WTC11 (cell line): ENCODE measurements around the gene KANK4. TPM values are rescaled to one million over a fixed set of nuclear protein-coding genes. Genes with fewer than 3 reads are reported as not detected.

ENCODE experiments used
- ATAC-seq: fragments of 200-7000 bp; cut with Tn5 transposase; 2 replicates; pipeline ENCODE4 v1.10.0; 2021; ENCODE audit warnings: mild to moderate bottlenecking, moderate library complexity
- CTCF ChIA-PET: fragments of 300-600 bp; sonication (Branson Sonifier 250); formaldehyde crosslinking; loops from one replicate; lab custom pipeline; 2021; ENCODE audit warnings: antibody characterized with exemption; lab: Charles Lee
- POLR2A ChIA-PET: fragments of 350-600 bp; sonication (Branson Sonifier 250); formaldehyde crosslinking; loops from one replicate; lab custom pipeline; 2021; ENCODE audit warnings: antibody characterized with exemption; lab: Charles Lee
- DNase-seq: peaks from one replicate; pipeline ENCODE4 v3.0.0; 2021; ENCODE audit warnings: low spot score
- H3K27ac Mint-ChIP-seq: 2 replicates; pipeline ENCODE4 v1.8.0; 2021; ENCODE audit warnings: mixed read lengths
- H3K27me3 Mint-ChIP-seq: 2 replicates; pipeline ENCODE4 v1.8.0; 2021; ENCODE audit warnings: low read depth, mild to moderate bottlenecking, moderate library complexity, mixed read lengths
- H3K36me3 Mint-ChIP-seq: 2 replicates; pipeline ENCODE4 v1.8.0; 2021; ENCODE audit warnings: mixed read lengths
- H3K4me1 Mint-ChIP-seq: 2 replicates; pipeline ENCODE4 v1.8.0; 2022; ENCODE audit warnings: mixed read lengths
- H3K4me3 Mint-ChIP-seq: 2 replicates; pipeline ENCODE4 v1.8.0; 2021; ENCODE audit warnings: mild to moderate bottlenecking, moderate library complexity, mixed read lengths
- H3K9me3 Mint-ChIP-seq: 2 replicates; pipeline ENCODE4 v1.8.0; 2021; ENCODE audit warnings: mixed read lengths
- ARID4B ChIP-seq: sonication (generic); formaldehyde crosslinking; IDR thresholded peaks from 2 replicates; pipeline ENCODE4 v1.8.0; 2023; ENCODE audit warnings: missing genetic modification reagents, mild to moderate bottlenecking, borderline replicate concordance
- ATF6 ChIP-seq: sonication (generic); formaldehyde crosslinking; IDR thresholded peaks from 2 replicates; pipeline ENCODE4 v1.8.1; 2023; ENCODE audit warnings: mild to moderate bottlenecking, missing genetic modification reagents
- CBFB ChIP-seq: sonication (generic); formaldehyde crosslinking; IDR thresholded peaks from 2 replicates; pipeline ENCODE4 v1.8.1; 2022; ENCODE audit warnings: mild to moderate bottlenecking, low read depth, missing genetic modification reagents
- CREB1 ChIP-seq: sonication (generic); formaldehyde crosslinking; IDR thresholded peaks from 2 replicates; pipeline ENCODE4 v1.8.0; 2023; ENCODE audit warnings: mild to moderate bottlenecking, missing genetic modification reagents
- CREM ChIP-seq: sonication (generic); formaldehyde crosslinking; IDR thresholded peaks from 2 replicates; pipeline ENCODE4 v1.8.1; 2022; ENCODE audit warnings: mild to moderate bottlenecking, missing genetic modification reagents, moderate library complexity
- ESRRA ChIP-seq: sonication (generic); formaldehyde crosslinking; IDR thresholded peaks from 2 replicates; pipeline ENCODE4 v1.8.1; 2022; ENCODE audit warnings: mild to moderate bottlenecking, missing genetic modification reagents, borderline replicate concordance
- GABPB1 ChIP-seq: sonication (generic); formaldehyde crosslinking; IDR thresholded peaks from 2 replicates; pipeline ENCODE4 v1.8.1; 2023; ENCODE audit warnings: mild to moderate bottlenecking, missing genetic modification reagents
- GTF2I ChIP-seq: fragments of 250-450 bp; sonication (Bioruptor Pico); conservative IDR thresholded peaks from 2 replicates; pipeline ENCODE4 v1.4.0; 2021; ENCODE audit warnings: mild to moderate bottlenecking
- HMGXB4 ChIP-seq: sonication (generic); formaldehyde crosslinking; IDR thresholded peaks from 2 replicates; pipeline ENCODE4 v1.8.1; 2023; ENCODE audit warnings: mild to moderate bottlenecking, moderate library complexity, missing genetic modification reagents
- IRF2 ChIP-seq: sonication (generic); formaldehyde crosslinking; IDR thresholded peaks from 2 replicates; pipeline ENCODE4 v1.8.0; 2022; ENCODE audit warnings: low read depth, missing genetic modification reagents, borderline replicate concordance
- MAX ChIP-seq: sonication (generic); formaldehyde crosslinking; IDR thresholded peaks from 2 replicates; pipeline ENCODE4 v1.8.0; 2022; ENCODE audit warnings: mild to moderate bottlenecking, missing genetic modification reagents
- NFATC4 ChIP-seq: fragments of 250-450 bp; sonication (Bioruptor Pico); IDR thresholded peaks from 2 replicates; pipeline ENCODE4 v1.9.0; 2021; ENCODE audit warnings: mild to moderate bottlenecking
- NFE2L1 ChIP-seq: sonication (generic); formaldehyde crosslinking; IDR thresholded peaks from 2 replicates; pipeline ENCODE4 v1.8.1; 2023; ENCODE audit warnings: missing genetic modification reagents
- NR3C1 ChIP-seq: sonication (generic); formaldehyde crosslinking; conservative IDR thresholded peaks from 2 replicates; pipeline ENCODE4 v1.8.1; 2023; ENCODE audit warnings: low read depth, mild to moderate bottlenecking, missing genetic modification reagents
- PRDM15 ChIP-seq: sonication (generic); formaldehyde crosslinking; IDR thresholded peaks from 2 replicates; pipeline ENCODE4 v1.8.0; 2022; ENCODE audit warnings: missing genetic modification reagents
- SOX15 ChIP-seq: fragments of 250-450 bp; sonication (Bioruptor Pico); IDR thresholded peaks from 2 replicates; pipeline ENCODE4 v1.9.0; 2021; ENCODE audit warnings: mild to moderate bottlenecking
- total RNA-seq: library from RNA; stranded (reverse); gene quantifications from 3 replicates; pipeline ENCODE4 v1.2.3, GENCODE V29; 2021
- TF ChIP-seq, protein P1 (sequence below): sonication (generic); formaldehyde crosslinking; IDR thresholded peaks from 2 replicates; pipeline ENCODE4 v1.8.0; 2023; ENCODE audit warnings: mild to moderate bottlenecking, missing genetic modification reagents
- TF ChIP-seq, protein P2 (sequence below): sonication (generic); formaldehyde crosslinking; conservative IDR thresholded peaks from 2 replicates; pipeline ENCODE4 v1.8.1; 2022; ENCODE audit warnings: mild to moderate bottlenecking, missing genetic modification reagents

Gene KANK4
- total RNA-seq, 1 experiment from 2014 or later = 0.35 TPM

DNA sequence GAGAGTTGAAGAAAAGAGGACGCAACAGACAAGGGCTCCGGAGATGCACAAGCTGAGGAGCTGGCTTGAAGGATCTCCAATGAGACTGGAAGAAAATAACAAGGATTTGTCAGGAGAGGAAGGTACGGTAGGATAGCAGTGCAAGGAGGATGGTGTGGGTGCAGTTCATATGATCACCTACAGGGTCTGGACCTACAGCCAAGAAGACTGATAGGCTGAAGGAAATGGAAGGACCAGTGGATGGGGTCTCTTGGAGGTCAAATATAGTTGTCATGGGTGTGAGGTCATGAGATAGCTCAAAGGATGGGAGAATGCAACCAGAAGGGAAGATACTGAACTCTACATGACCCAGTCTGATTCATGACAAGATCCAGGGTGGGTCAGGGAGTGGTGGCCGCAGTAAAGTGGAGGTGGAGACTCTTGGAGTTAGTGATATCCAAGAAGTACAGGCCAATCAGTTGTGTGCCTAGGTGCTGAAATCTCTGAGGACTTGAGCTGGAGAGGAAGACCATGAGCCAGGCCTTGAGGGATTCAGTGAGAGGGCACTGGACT is 15.3 kb upstream of the KANK4 start:
- Mint-ChIP-seq H3K4me1 (peaks cover 19% of the 10 kb centered on the region), H3K27me3 (no peaks in the 10 kb centered on the region; the same call in 1 of the 2 replicates), H3K9me3 (peaks cover 4% of the 10 kb centered on the region; the same call in 1 of the 2 replicates), H3K27ac (no peak overlapping the region), H3K4me3 (no peak overlapping the region), H3K36me3 (no peaks in the 10 kb centered on the region)
- CTCF ChIA-PET = interaction anchor here (0.8 kb wide), 1 partner anchor 67 kb away, joined by 3 read pairs; no protein-coding TSS in a partner anchor
- POLR2A ChIA-PET = no interaction called here
- DNase-seq = no peak
- peak; percentile 20 for ATAC-seq
- TF ChIP-seq ESRRA (CRISPR knock-in tag) = no peak
- TF ChIP-seq GABPB1 (CRISPR knock-in tag) = no peak
- no peak for TF ChIP-seq SOX15 (CRISPR knock-in tag)
- no peak for TF ChIP-seq IRF2 (CRISPR knock-in tag)
- no peak for TF ChIP-seq NFE2L1 (CRISPR knock-in tag)
- TF ChIP-seq NR3C1 = no peak
- TF ChIP-seq MAX (CRISPR knock-in tag) = no peak
- TF ChIP-seq, protein P1, sequence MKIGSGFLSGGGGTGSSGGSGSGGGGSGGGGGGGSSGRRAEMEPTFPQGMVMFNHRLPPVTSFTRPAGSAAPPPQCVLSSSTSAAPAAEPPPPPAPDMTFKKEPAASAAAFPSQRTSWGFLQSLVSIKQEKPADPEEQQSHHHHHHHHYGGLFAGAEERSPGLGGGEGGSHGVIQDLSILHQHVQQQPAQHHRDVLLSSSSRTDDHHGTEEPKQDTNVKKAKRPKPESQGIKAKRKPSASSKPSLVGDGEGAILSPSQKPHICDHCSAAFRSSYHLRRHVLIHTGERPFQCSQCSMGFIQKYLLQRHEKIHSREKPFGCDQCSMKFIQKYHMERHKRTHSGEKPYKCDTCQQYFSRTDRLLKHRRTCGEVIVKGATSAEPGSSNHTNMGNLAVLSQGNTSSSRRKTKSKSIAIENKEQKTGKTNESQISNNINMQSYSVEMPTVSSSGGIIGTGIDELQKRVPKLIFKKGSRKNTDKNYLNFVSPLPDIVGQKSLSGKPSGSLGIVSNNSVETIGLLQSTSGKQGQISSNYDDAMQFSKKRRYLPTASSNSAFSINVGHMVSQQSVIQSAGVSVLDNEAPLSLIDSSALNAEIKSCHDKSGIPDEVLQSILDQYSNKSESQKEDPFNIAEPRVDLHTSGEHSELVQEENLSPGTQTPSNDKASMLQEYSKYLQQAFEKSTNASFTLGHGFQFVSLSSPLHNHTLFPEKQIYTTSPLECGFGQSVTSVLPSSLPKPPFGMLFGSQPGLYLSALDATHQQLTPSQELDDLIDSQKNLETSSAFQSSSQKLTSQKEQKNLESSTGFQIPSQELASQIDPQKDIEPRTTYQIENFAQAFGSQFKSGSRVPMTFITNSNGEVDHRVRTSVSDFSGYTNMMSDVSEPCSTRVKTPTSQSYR = no peak
- no peak for TF ChIP-seq ARID4B (CRISPR knock-in tag)
- no peak for TF ChIP-seq CREB1 (CRISPR knock-in tag)
- TF ChIP-seq HMGXB4 (CRISPR knock-in tag) = no peak
- TF ChIP-seq GTF2I (CRISPR knock-in tag) = no peak
- no peak for TF ChIP-seq PRDM15
- TF ChIP-seq, protein P2, sequence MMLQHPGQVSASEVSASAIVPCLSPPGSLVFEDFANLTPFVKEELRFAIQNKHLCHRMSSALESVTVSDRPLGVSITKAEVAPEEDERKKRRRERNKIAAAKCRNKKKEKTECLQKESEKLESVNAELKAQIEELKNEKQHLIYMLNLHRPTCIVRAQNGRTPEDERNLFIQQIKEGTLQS (CRISPR knock-in tag) = no peak
- TF ChIP-seq CREM (CRISPR knock-in tag) = no peak
- no peak for TF ChIP-seq ATF6 (CRISPR knock-in tag)
- no peak for TF ChIP-seq CBFB (CRISPR knock-in tag)
- TF ChIP-seq NFATC4 (CRISPR knock-in tag) = no peak
